ENCODE results near the gene P2RX7.

Gene P2RX7

DNA sequence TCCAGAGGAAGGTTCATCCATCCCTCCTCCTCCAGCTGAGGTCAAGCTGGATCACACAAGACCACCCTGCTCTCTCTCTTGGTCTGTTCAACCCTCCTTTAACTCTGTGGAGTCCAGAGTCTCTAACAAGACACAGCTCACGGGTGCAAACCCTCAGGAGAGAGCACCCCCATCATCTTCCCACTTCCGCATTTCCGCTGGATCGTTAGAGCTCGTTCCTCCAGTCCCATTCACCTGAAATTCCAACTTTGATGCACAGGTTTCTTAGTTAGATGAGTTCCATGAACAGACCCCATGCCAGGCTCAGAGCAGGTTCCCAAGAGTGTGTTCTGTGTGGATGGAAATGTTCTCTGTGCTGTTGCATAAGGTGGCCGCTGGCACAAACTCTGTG lies 44.5 kb upstream of the P2RX7 start:
- no peak for TF ChIP-seq CTCF (conservative IDR thresholded peaks at IDR 0.05)
- H3K27ac ChIP-seq = no peak overlapping the region

GRCh38 chr12:121089031-121089812 lies 43.5 kb upstream of the P2RX7 start:
- no peak overlapping the region for H3K27ac ChIP-seq
- TF ChIP-seq CTCF (conservative IDR thresholded peaks at IDR 0.05) = no peak

- no peak for TF ChIP-seq CTCF (conservative IDR thresholded peaks at IDR 0.05)
These were observed 42.8 kb upstream of the P2RX7 start for GRCh38 chr12:121089813-121090430.

GRCh38 chr12:121090586-121091514 lies 41.8 kb upstream of the P2RX7 start:
- no peak for TF ChIP-seq CTCF (conservative IDR thresholded peaks at IDR 0.05)
- no peak overlapping the region for H3K27ac ChIP-seq

More at GRCh38 chr12:121089813-121090430, 42.8 kb upstream of the P2RX7 start:
- no peak overlapping the region for H3K27ac ChIP-seq

DNA sequence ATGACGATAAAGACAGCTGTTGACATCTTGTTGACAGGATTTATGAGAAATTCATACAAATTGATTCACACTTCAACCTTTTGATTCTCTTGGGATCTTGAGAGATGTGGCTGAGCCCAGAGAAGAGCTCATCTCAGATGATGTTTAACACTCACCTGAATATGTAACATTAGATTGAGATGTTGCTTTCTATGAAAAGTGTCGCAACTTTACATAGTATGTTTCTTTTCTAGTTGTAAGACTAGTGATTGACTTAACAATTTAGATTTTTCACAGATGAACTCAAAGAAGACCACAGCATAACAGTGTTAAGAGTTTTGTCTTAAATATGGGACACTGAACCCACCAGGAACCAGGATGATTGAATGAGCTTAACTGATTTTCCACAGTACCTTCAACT lies 40.6 kb upstream of the P2RX7 start:
- no peak for TF ChIP-seq CTCF (conservative IDR thresholded peaks at IDR 0.05)
- no peak overlapping the region for H3K27ac ChIP-seq

- TF ChIP-seq CTCF (conservative IDR thresholded peaks at IDR 0.05) = no peak
- H3K27ac ChIP-seq = no peak overlapping the region
These were observed 39.2 kb upstream of the P2RX7 start for GRCh38 chr12:121093487-121093891.
